PC-3 (cell line): ENCODE data around the gene TNFAIP6. TPM values are rescaled to one million over a fixed set of nuclear protein-coding genes. Genes with fewer than 3 reads are reported as not detected.

Experiments used
- ATAC-seq: fragments of 200-7000 bp; cut with Tn5 transposase; 2 replicates; pipeline ENCODE4 v1.9.1; 2020; ENCODE audit warnings: mild to moderate bottlenecking, moderate library complexity
- BruUV-seq: library from RNA; stranded (reverse); fragments of 400-500 nt; replicated peaks from 2 replicates; lab custom pipeline; 2021; lab: Mats Ljungman, UMichigan
- CTCF ChIA-PET: fragments of 300-600 bp; sonication (Branson Sonifier 250); formaldehyde crosslinking; loops from one replicate; lab custom pipeline; 2022; ENCODE audit warnings: antibody characterized with exemption; lab: Charles Lee
- POLR2A ChIA-PET: fragments of 300-600 bp; sonication (Branson Sonifier 250); formaldehyde crosslinking; loops from one replicate; lab custom pipeline; 2022; ENCODE audit warnings: antibody characterized with exemption; ENCODE audit not compliant: unreplicated experiment; lab: Charles Lee
- DNase-seq: peaks from one replicate; pipeline ENCODE4 v3.0.0-alpha.2; 2015
- H2AFZ ChIP-seq: fragments of 300-600 bp; sonication (generic); 2 replicates; pipeline ENCODE4 v1.6.0; 2016; ENCODE audit warnings: antibody characterized with exemption, low read length
- H3F3A ChIP-seq: fragments of 300-600 bp; sonication (generic); one replicate; pipeline ENCODE4 v1.6.0; 2017; ENCODE audit warnings: antibody characterized with exemption, low read length, control low read depth, mild to moderate bottlenecking; ENCODE audit not compliant: unreplicated experiment
- H3K27ac ChIP-seq: fragments of 300-600 bp; sonication (generic); 2 replicates; pipeline ENCODE4 v1.5.1; 2016; ENCODE audit warnings: mild to moderate bottlenecking, low read length
- H3K27me3 ChIP-seq: fragments of 300-600 bp; sonication (generic); 2 replicates; pipeline ENCODE4 v1.6.1; 2016; ENCODE audit warnings: low read length, mixed read lengths
- H3K36me3 ChIP-seq: fragments of 300-600 bp; sonication (generic); 2 replicates; pipeline ENCODE4 v1.6.1; 2016; ENCODE audit warnings: low read depth, mixed run types, low read length, mixed read lengths
- H3K4me1 ChIP-seq: fragments of 300-600 bp; sonication (generic); 2 replicates; pipeline ENCODE4 v1.5.1; 2016; ENCODE audit warnings: low read length; ENCODE audit not compliant: insufficient read depth
- H3K4me2 ChIP-seq: fragments of 300-600 bp; sonication (generic); 2 replicates; pipeline ENCODE4 v1.6.0; 2016; ENCODE audit warnings: low read length
- H3K4me3 ChIP-seq: fragments of 300-600 bp; sonication (generic); 2 replicates; pipeline ENCODE4 v1.5.1; 2016; ENCODE audit warnings: mild to moderate bottlenecking, low read length, mixed read lengths
- H3K79me2 ChIP-seq: fragments of 300-600 bp; sonication (generic); 2 replicates; pipeline ENCODE4 v1.6.1; 2017; ENCODE audit warnings: low read length, mixed read lengths
- H3K9ac ChIP-seq: fragments of 300-600 bp; sonication (generic); 2 replicates; pipeline ENCODE4 v1.6.0; 2016; ENCODE audit warnings: mild to moderate bottlenecking, low read length
- H3K9me2 ChIP-seq: fragments of 300-600 bp; sonication (generic); replicated peaks from 2 replicates; pipeline ENCODE4 v1.6.1; 2016; ENCODE audit warnings: mixed run types, low read length, mixed read lengths
- H3K9me3 ChIP-seq: fragments of 300-600 bp; sonication (generic); 2 replicates; pipeline ENCODE4 v1.6.1; 2016; ENCODE audit warnings: low read length, mixed read lengths
- H4K20me1 ChIP-seq: fragments of 300-600 bp; sonication (generic); 2 replicates; pipeline ENCODE4 v1.6.1; 2016; ENCODE audit warnings: low read length, mixed read lengths
- EZH2 ChIP-seq: fragments of 300-600 bp; sonication (generic); IDR thresholded peaks from one replicate; pipeline ENCODE4 v1.6.1; 2017; ENCODE audit warnings: antibody characterized with exemption, mild to moderate bottlenecking, low read length; ENCODE audit not compliant: unreplicated experiment
- EZH2phosphoT487 ChIP-seq: fragments of 300-600 bp; sonication (generic); IDR thresholded peaks from 2 replicates; pipeline ENCODE4 v1.6.1; 2018; ENCODE audit warnings: mild to moderate bottlenecking, antibody characterized with exemption, low read length, borderline replicate concordance
- intact Hi-C: fragments of 100-400 bp; cut with micrococcal nuclease; formaldehyde crosslinking; loops from 2 replicates; pipeline ENCODE4 v1.9.0; 2023
- total RNA-seq: library from RNA; depleted of rRNA; stranded (reverse); fragments of >200 nt; gene quantifications from 2 replicates; pipeline ENCODE4 v1.2.3, GENCODE V29; 2014
- TF ChIP-seq, protein P1 (sequence below): fragments of 300-600 bp; sonication (generic); conservative IDR thresholded peaks from 2 replicates; pipeline ENCODE4 v1.5.1; 2017; ENCODE audit warnings: antibody characterized with exemption, low read depth, mild to moderate bottlenecking, low read length

The TNFAIP6 gene
- total RNA-seq, 1 experiment from 2014 or later, result not detected

DNA sequence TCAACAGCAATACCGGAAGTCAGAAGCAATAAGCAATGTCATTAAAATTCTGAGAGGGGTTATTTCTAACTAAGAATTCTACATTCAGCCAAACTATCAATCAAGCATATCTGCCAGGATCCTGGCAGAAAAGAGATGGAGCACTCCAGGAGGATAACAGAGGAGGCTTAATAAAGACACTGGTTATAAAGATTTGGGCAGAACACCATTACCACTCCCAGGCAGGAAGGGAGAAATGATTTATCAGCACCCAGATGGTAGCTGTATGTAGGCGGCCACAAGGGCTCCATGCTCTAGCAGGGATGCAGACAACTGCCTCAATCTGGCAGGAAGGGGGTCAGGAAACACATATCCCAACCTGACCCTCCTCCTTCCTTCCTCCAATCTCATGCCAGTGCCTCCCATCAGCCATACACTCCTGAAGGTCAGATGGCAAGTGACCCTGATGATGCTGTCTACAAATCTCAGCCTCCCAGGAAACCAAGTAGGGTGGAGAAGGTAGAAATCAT is 20.5 kb upstream of the TNFAIP6 start:
- H3K27ac ChIP-seq, result 0 out of 2 replicates have a peak overlapping the region, but pooled peaks have one; percentile 31
- ATAC-seq, result no peak
- intact Hi-C loops, result no loop called here

DNA sequence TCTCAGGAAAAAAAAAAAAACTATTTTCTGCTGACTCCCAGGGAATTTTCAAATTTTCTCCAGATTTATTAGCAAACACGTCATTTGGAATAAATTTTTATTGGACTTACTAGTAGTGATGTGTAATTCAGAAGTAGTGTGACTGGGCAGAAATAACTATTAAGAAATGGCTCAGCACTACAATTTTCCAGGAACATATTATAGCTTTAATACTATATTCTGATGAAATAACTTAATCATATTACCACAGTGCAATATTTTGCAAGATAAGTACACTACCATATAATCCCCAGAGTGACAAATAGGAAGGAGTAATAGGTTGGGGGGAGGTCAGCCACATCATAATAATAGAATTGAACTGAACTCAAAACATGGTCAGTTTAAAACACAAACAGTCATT is 19.7 kb upstream of the TNFAIP6 start:
- Histone ChIP-seq H3K27me3 (no peaks in the 10 kb centered on the region), H3K4me2 (no peak overlapping the region), H4K20me1 (no peaks in the 10 kb centered on the region), H3K4me3 (no peak overlapping the region), H3F3A (no peaks in the 10 kb centered on the region), H3K4me1 (peaks cover 22% of the 10 kb centered on the region), H3K9ac (no peak overlapping the region), H3K79me2 (no peaks in the 10 kb centered on the region), H3K9me2 (no peaks in the 10 kb centered on the region), H3K36me3 (no peaks in the 10 kb centered on the region), H3K27ac (peak overlapping the region; percentile 31), H3K9me3 (no peaks in the 10 kb centered on the region), H2AFZ (no peak overlapping the region)
- CTCF ChIA-PET, result no interaction called here
- intact Hi-C loops, result no loop called here
- no TSS peak for BruUV-seq
- POLR2A ChIA-PET, result no interaction called here
- ATAC-seq, result peak; percentile 35; the same call in 1 of the 2 replicates
- TF ChIP-seq EZH2phosphoT487 (no peak), EZH2 (no peak)
- TF ChIP-seq, protein P1, sequence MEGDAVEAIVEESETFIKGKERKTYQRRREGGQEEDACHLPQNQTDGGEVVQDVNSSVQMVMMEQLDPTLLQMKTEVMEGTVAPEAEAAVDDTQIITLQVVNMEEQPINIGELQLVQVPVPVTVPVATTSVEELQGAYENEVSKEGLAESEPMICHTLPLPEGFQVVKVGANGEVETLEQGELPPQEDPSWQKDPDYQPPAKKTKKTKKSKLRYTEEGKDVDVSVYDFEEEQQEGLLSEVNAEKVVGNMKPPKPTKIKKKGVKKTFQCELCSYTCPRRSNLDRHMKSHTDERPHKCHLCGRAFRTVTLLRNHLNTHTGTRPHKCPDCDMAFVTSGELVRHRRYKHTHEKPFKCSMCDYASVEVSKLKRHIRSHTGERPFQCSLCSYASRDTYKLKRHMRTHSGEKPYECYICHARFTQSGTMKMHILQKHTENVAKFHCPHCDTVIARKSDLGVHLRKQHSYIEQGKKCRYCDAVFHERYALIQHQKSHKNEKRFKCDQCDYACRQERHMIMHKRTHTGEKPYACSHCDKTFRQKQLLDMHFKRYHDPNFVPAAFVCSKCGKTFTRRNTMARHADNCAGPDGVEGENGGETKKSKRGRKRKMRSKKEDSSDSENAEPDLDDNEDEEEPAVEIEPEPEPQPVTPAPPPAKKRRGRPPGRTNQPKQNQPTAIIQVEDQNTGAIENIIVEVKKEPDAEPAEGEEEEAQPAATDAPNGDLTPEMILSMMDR, result no peak
- DNase-seq, result peak; percentile 49

More for the DNA sequence above, 20.5 kb upstream of the TNFAIP6 start:
- Histone ChIP-seq H3K4me1 (peaks cover 22% of the 10 kb centered on the region), H3K79me2 (no peaks in the 10 kb centered on the region), H3K27me3 (no peaks in the 10 kb centered on the region), H3K4me3 (no peak overlapping the region), H3K9me2 (no peaks in the 10 kb centered on the region), H3F3A (no peaks in the 10 kb centered on the region), H4K20me1 (no peaks in the 10 kb centered on the region), H2AFZ (no peak overlapping the region), H3K9me3 (no peaks in the 10 kb centered on the region), H3K9ac (no peak overlapping the region), H3K36me3 (no peaks in the 10 kb centered on the region), H3K4me2 (no peak overlapping the region)
- ChIA-PET CTCF (no interaction called here), POLR2A (no interaction called here)
- no peak for DNase-seq
- no TSS peak for BruUV-seq
- no peak for TF ChIP-seq EZH2phosphoT487
- no peak for TF ChIP-seq EZH2
- TF ChIP-seq, protein P1, result no peak

DNA sequence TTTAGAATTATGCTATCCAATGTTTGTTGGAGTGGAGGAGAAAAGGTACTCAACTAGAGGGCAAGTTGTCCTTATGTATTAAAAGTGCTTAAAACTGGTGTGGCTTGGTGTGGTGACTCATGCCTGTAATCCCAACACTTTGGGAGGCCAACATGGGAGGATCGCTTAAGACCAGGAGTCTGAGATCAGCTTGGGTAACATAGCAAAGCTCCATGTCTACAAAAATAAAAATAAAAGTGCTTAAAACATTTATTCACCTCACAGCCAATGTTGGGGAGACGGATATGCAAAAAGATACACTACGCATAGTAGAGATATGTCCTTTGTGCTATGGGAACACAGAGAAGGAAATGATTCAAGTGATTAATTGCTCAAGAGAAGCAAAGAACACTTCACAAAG is 19.3 kb upstream of the TNFAIP6 start:
- H3K9me2 ChIP-seq, result no peaks in the 10 kb centered on the region
- H3K4me2 ChIP-seq, result no peak overlapping the region
- no TSS peak for BruUV-seq
- ChIA-PET CTCF (no interaction called here), POLR2A (no interaction called here)
- no peaks in the 10 kb centered on the region for H3K79me2 ChIP-seq
- no peaks in the 10 kb centered on the region for H3K36me3 ChIP-seq
- TF ChIP-seq EZH2 (no peak), EZH2phosphoT487 (no peak)
- TF ChIP-seq, protein P1, result no peak
- H3K27me3 ChIP-seq, result no peaks in the 10 kb centered on the region
- H4K20me1 ChIP-seq, result no peaks in the 10 kb centered on the region
- H3K4me1 ChIP-seq, result peaks cover 22% of the 10 kb centered on the region
- H3K9ac ChIP-seq, result no peak overlapping the region
- ATAC-seq (no peak), DNase-seq (no peak)
- no peaks in the 10 kb centered on the region for H3F3A ChIP-seq
- intact Hi-C loops, result no loop called here
- H3K27ac ChIP-seq, result peak overlapping the region; percentile 31
- H3K9me3 ChIP-seq, result no peaks in the 10 kb centered on the region
- no peak overlapping the region for H3K4me3 ChIP-seq
- H2AFZ ChIP-seq, result no peak overlapping the region
